H1 (cell line): ENCODE results near the gene TCEA2. TPM values are rescaled to one million over a fixed set of nuclear protein-coding genes. Genes with fewer than 3 reads are reported as not detected.

Experiments used
- CTCF ChIA-PET: fragments of 300-600 bp; sonication (Branson Sonifier 250); formaldehyde crosslinking; loops from one replicate; lab custom pipeline; 2021; ENCODE audit not compliant: partially characterized antibody; lab: Charles Lee
- POLR2A ChIA-PET: fragments of 300-600 bp; sonication (Branson Sonifier 250); formaldehyde crosslinking; loops from one replicate; lab custom pipeline; 2021; ENCODE audit warnings: inconsistent platforms; ENCODE audit not compliant: partially characterized antibody; lab: Charles Lee
- DNase-seq, 2 experiments: peaks; one replicate each; pipeline versions ENCODE4 v3.0.0 to v3.0.0-alpha.2; 2010 to 2022; ENCODE audit warnings: low spot score in 2 of 2, low read depth in 1 of 2, mixed read lengths in 1 of 2
- FAIRE-seq: peaks from 2 replicates; lab custom pipeline; 2011; peaks lifted over from hg19 to GRCh38; lab: Jason Lieb, UNC
- H2AFZ ChIP-seq: 2 replicates; pipeline ENCODE4 v1.8.1; 2012; ENCODE audit warnings: low read length, inconsistent platforms
- H2AK5ac ChIP-seq: 2 replicates; pipeline ENCODE4 v1.6.1; 2013; ENCODE audit warnings: low read depth, low read length
- H2BK120ac ChIP-seq: replicated peaks from 2 replicates; pipeline ENCODE3; 2013; ENCODE audit warnings: low read depth, low read length, inconsistent platforms
- H2BK12ac ChIP-seq: 2 replicates; pipeline ENCODE4 v1.6.1; 2013; ENCODE audit warnings: low read depth, low read length
- H2BK15ac ChIP-seq: 2 replicates; pipeline ENCODE4 v1.6.1; 2013; ENCODE audit warnings: low read length
- H2BK20ac ChIP-seq: 2 replicates; pipeline ENCODE4 v1.6.1; 2013; ENCODE audit warnings: low read length
- H2BK5ac ChIP-seq: 2 replicates; pipeline ENCODE4 v1.6.1; 2013; ENCODE audit warnings: low read depth, low read length
- H3K14ac ChIP-seq: 2 replicates; pipeline ENCODE4 v1.6.1; 2013; ENCODE audit warnings: inconsistent platforms; ENCODE audit not compliant: insufficient read length
- H3K18ac ChIP-seq: 2 replicates; pipeline ENCODE4 v1.6.1; 2013; ENCODE audit warnings: low read length; ENCODE audit errors: extremely low read depth
- H3K23ac ChIP-seq: 2 replicates; pipeline ENCODE4 v1.6.1; 2013; ENCODE audit warnings: inconsistent platforms; ENCODE audit not compliant: insufficient read length
- H3K23me2 ChIP-seq: 2 replicates; pipeline ENCODE4 v1.6.1; 2013; ENCODE audit warnings: low read depth, low read length
- H3K27ac ChIP-seq: 2 replicates; pipeline ENCODE4 v1.6.1; 2011; ENCODE audit warnings: low read depth, low read length, inconsistent platforms
- H3K27me3 ChIP-seq, 4 experiments: replicated peaks in 1 of 4; 1 replicate in 1 of 4; 2 replicates in 3 of 4; pipeline versions ENCODE4 v1.6.1 to v1.8.1; 2011 to 2013; ENCODE audit warnings: low read length in 3 of 4, mild to moderate bottlenecking in 3 of 4, inconsistent platforms in 2 of 4, mixed read lengths in 2 of 4, moderate library complexity in 1 of 4; ENCODE audit not compliant: control insufficient read depth in 3 of 4, insufficient read depth in 3 of 4; ENCODE audit errors: extremely low read depth in 1 of 4
- H3K36me3 ChIP-seq, 4 experiments: 2 replicates each; pipeline versions ENCODE4 v1.6.1 to v1.8.1; 2011 to 2013; ENCODE audit warnings: mild to moderate bottlenecking in 4 of 4, low read length in 3 of 4, moderate library complexity in 2 of 4, control low read depth in 1 of 4, inconsistent platforms in 1 of 4; ENCODE audit not compliant: insufficient read depth in 4 of 4, control insufficient read depth in 2 of 4
- H3K4ac ChIP-seq: replicated peaks from 2 replicates; pipeline ENCODE3; 2013; ENCODE audit warnings: low read length, low read depth, mixed read lengths, inconsistent platforms; ENCODE audit not compliant: insufficient read length
- H3K4me1 ChIP-seq, 4 experiments: replicated peaks in 1 of 4; 1 replicate in 1 of 4; 2 replicates in 3 of 4; pipeline versions ENCODE4 v1.6.1 to v1.8.1; 2011 to 2013; ENCODE audit warnings: low read length in 3 of 4, inconsistent platforms in 2 of 4, mixed read lengths in 1 of 4; ENCODE audit not compliant: insufficient read depth in 4 of 4, control insufficient read depth in 3 of 4
- H3K4me2 ChIP-seq, 2 experiments: 2 replicates each; pipeline versions ENCODE4 v1.6.1 to v1.8.1; 2011 to 2013; ENCODE audit warnings: low read depth in 2 of 2, low read length in 2 of 2, control low read depth in 1 of 2, inconsistent platforms in 1 of 2, mild to moderate bottlenecking in 1 of 2; ENCODE audit not compliant: insufficient read depth in 1 of 2
- H3K4me3 ChIP-seq, 4 experiments: fragments of 200-600, 300-600 bp in 1 of 4; sonication (generic), shearing (Covaris generic), sonication (Bioruptor Twin) in 1 of 4; 2 replicates each; pipeline versions ENCODE4 v1.5.1 to v1.8.1; 2011 to 2016; ENCODE audit warnings: low read length in 4 of 4, low read depth in 3 of 4, control low read depth in 2 of 4, inconsistent platforms in 2 of 4, mild to moderate bottlenecking in 2 of 4, mixed read lengths in 1 of 4, moderate library complexity in 1 of 4; ENCODE audit not compliant: insufficient read depth in 2 of 4; ENCODE audit errors: extremely low read depth in 1 of 4
- H3K56ac ChIP-seq: replicated peaks from 2 replicates; pipeline ENCODE3; 2013; ENCODE audit warnings: low read depth, mild to moderate bottlenecking, mixed read lengths, low read length, inconsistent platforms; ENCODE audit not compliant: insufficient read length
- H3K79me1 ChIP-seq: 2 replicates; pipeline ENCODE4 v1.6.1; 2013; ENCODE audit warnings: low read depth, low read length, control low read depth
- H3K79me2 ChIP-seq, 2 experiments: 2 replicates each; pipeline versions ENCODE4 v1.6.1 to v1.8.1; 2012 to 2013; ENCODE audit warnings: low read length in 2 of 2, mild to moderate bottlenecking in 2 of 2, inconsistent platforms in 1 of 2; ENCODE audit not compliant: insufficient read depth in 2 of 2, control insufficient read depth in 1 of 2
- H3K9ac ChIP-seq, 4 experiments: replicated peaks in 1 of 4; 1 replicate in 1 of 4; 2 replicates in 3 of 4; pipeline versions ENCODE4 v1.6.1 to v1.8.1; 2011 to 2013; ENCODE audit warnings: low read depth in 3 of 4, low read length in 3 of 4, control low read depth in 2 of 4, mild to moderate bottlenecking in 2 of 4, moderate library complexity in 2 of 4, inconsistent platforms in 1 of 4; ENCODE audit errors: extremely low read depth in 1 of 4
- H3K9me3 ChIP-seq, 2 experiments: 2 replicates each; pipeline versions ENCODE4 v1.6.1 to v1.8.1; 2012 to 2013; ENCODE audit warnings: mild to moderate bottlenecking in 2 of 2, moderate library complexity in 2 of 2, control low read depth in 1 of 2, inconsistent platforms in 1 of 2, low read depth in 1 of 2, low read length in 1 of 2, mixed read lengths in 1 of 2; ENCODE audit not compliant: insufficient read depth in 2 of 2
- H4K20me1 ChIP-seq, 2 experiments: replicated peaks in 1 of 2; 2 replicates each; pipeline versions ENCODE3 to v1.8.1; 2011 to 2013; ENCODE audit warnings: inconsistent platforms in 2 of 2, low read length in 2 of 2, mild to moderate bottlenecking in 1 of 2; ENCODE audit not compliant: insufficient read depth in 2 of 2, control insufficient read depth in 1 of 2
- H4K5ac ChIP-seq: 2 replicates; pipeline ENCODE4 v1.6.1; 2013; ENCODE audit warnings: low read length, low read depth, mixed read lengths, inconsistent platforms; ENCODE audit not compliant: insufficient read length
- H4K8ac ChIP-seq: 2 replicates; pipeline ENCODE4 v1.8.0; 2013; ENCODE audit warnings: mild to moderate bottlenecking, moderate library complexity, low read length, inconsistent platforms; ENCODE audit not compliant: insufficient read depth; ENCODE audit errors: extremely low read depth
- H4K91ac ChIP-seq: replicated peaks from 2 replicates; pipeline ENCODE3; 2013; ENCODE audit warnings: low read length, mixed read lengths, inconsistent platforms; ENCODE audit not compliant: insufficient read length
- EGR1 ChIP-seq: IDR thresholded peaks from 2 replicates; pipeline ENCODE4 v1.6.1; 2011; ENCODE audit warnings: low read depth, low read length, borderline replicate concordance
- GTF2F1 ChIP-seq: IDR thresholded peaks from 2 replicates; pipeline ENCODE4 v1.6.1; 2012; ENCODE audit warnings: low read depth, low read length, improper control_type of control experiment, borderline replicate concordance
- RNF2 ChIP-seq: fragments of 200-900, 300-1000 bp; sonication (generic); IDR thresholded peaks from 2 replicates; pipeline ENCODE4 v1.7.1; 2016; ENCODE audit warnings: borderline replicate concordance, low read depth, mild to moderate bottlenecking, antibody characterized with exemption, low read length; ENCODE audit not compliant: poor library complexity, severe bottlenecking; ENCODE audit errors: missing control alignments
- WGBS, 2 experiments: shearing (Covaris generic) in 1 of 2; methylation state at CpG; one replicate each; pipeline versions ENCODE4 v1.1.6 to v1.1.7; 2013 to 2015; ENCODE audit warnings: low lambda C conversion rate in 2 of 2, mixed read lengths in 2 of 2, inconsistent platforms in 1 of 2, low coverage in 1 of 2, missing lambda C conversion rate in 1 of 2; ENCODE audit not compliant: insufficient replicate concordance in 2 of 2, insufficient coverage in 1 of 2, insufficient read length in 1 of 2; ENCODE audit errors: extremely low coverage in 1 of 2, missing lambda C conversion rate in 1 of 2; 5-methylcytosine and 5-hydroxymethylcytosine counted together
- polyA plus RNA-seq, 7 experiments: library from polyadenylated mRNA; depleted of rRNA in 3 of 7; stranded (reverse) in 5 of 7; unstranded in 2 of 7; fragments of >200 nt in 5 of 7; fragments of 200-250 nt in 2 of 7; gene quantifications; 1 replicate in 5 of 7; 2 replicates in 1 of 7; 4 replicates in 1 of 7; pipeline versions ENCODE4 v1.2.1 to v1.2.3, GENCODE V29; 2011 to 2013; ENCODE audit warnings: missing spikeins in 2 of 7, mixed read lengths in 2 of 7
- total RNA-seq: library from RNA; stranded (reverse); fragmentation: NEBNext Ultra II Directional; extraction: Animal tissue kit (Norgen Biotek cat#: 25700); gene quantifications from 2 replicates; pipeline ENCODE4 v1.2.1, GENCODE V29; 2021

The TCEA2 gene
- total and polyA plus RNA-seq, 2 of the 8 experiments (the other 6 are each of a cell fraction or from before 2014, with no cell fraction given) = 41.4 to 42.3 TPM

GRCh38 chr20:64015635-64016034 lies 47.4 kb upstream of the TCEA2 start:
- H2BK5ac ChIP-seq = no peak overlapping the region
- no peak overlapping the region for H3K4me2 ChIP-seq
- H3K23ac ChIP-seq = no peak overlapping the region
- no peak overlapping the region for H2AK5ac ChIP-seq
- H3K4me1 ChIP-seq = no peaks in the 10 kb centered on the region
- H3K18ac ChIP-seq = no peak overlapping the region
- no peaks in the 10 kb centered on the region for H3K23me2 ChIP-seq
- H3K27me3 ChIP-seq = no peaks in the 10 kb centered on the region
- H2BK20ac ChIP-seq = no peak overlapping the region
- no peak overlapping the region for H2BK12ac ChIP-seq
- DNase-seq (no peak), FAIRE-seq (no peak)
- H4K8ac ChIP-seq = no peak overlapping the region
- H4K20me1 ChIP-seq = peaks cover 0 to 7% of the 10 kb centered on the region in 2 experiments
- no peak overlapping the region for H2BK120ac ChIP-seq
- H4K91ac ChIP-seq = no peak overlapping the region
- peaks cover 6% of the 10 kb centered on the region; the same call in 1 of the 2 replicates for H3K79me1 ChIP-seq
- no peak overlapping the region for H2AFZ ChIP-seq
- no peak overlapping the region for H3K56ac ChIP-seq
- H3K9ac ChIP-seq = no peak overlapping the region
- H4K5ac ChIP-seq = no peak overlapping the region
- POLR2A ChIA-PET = no interaction called here
- no peak overlapping the region for H2BK15ac ChIP-seq
- H3K4me3 ChIP-seq = no peak overlapping the region
- no peak overlapping the region for H3K4ac ChIP-seq
- no peaks in the 10 kb centered on the region for H3K9me3 ChIP-seq
- CTCF ChIA-PET = interaction anchor here (0.7 kb wide), 1 partner anchor 271 kb away, joined by 3 read pairs; no protein-coding TSS in a partner anchor
- no peak overlapping the region for H3K27ac ChIP-seq
- 97% methylated on average over 2 of the region's 2 CpGs; no CpG with 5 or more reads in 1 of the 2 experiments for WGBS, 2 experiments
- no peak for TF ChIP-seq GTF2F1
- no peak for TF ChIP-seq EGR1
- TF ChIP-seq RNF2 = no peak
- peaks cover 17 to 49% (median 33%) of the 10 kb centered on the region in 4 experiments for H3K36me3 ChIP-seq
- no peak overlapping the region for H3K14ac ChIP-seq
- H3K79me2 ChIP-seq = no peaks in the 10 kb centered on the region
